GM10248 (cell line): ENCODE results near the gene MTSS2.

Experiments used
- CTCF ChIA-PET: fragments of 300-600 bp; sonication (Branson Sonifier 250); formaldehyde crosslinking; extraction: SDS; loops from one replicate; lab custom pipeline; 2021; ENCODE audit warnings: antibody characterized with exemption; lab: Yijun Ruan, JAX
- POLR2A ChIA-PET: fragments of 350-650 bp; sonication (Branson Sonifier 250); formaldehyde crosslinking; extraction: SDS; loops from one replicate; lab custom pipeline; 2020; ENCODE audit warnings: antibody characterized with exemption; lab: Yijun Ruan, JAX
- DNase-seq: peaks from one replicate; pipeline ENCODE4 v3.0.0; 2012; ENCODE audit errors: extremely low spot score
- TF ChIP-seq, protein P1 (sequence below): IDR thresholded peaks from 2 replicates; pipeline ENCODE4 v1.5.1; 2012; ENCODE audit warnings: mild to moderate bottlenecking, low read depth; ENCODE audit errors: extremely low read depth, missing control alignments, control extremely low read depth

Gene MTSS2

DNA sequence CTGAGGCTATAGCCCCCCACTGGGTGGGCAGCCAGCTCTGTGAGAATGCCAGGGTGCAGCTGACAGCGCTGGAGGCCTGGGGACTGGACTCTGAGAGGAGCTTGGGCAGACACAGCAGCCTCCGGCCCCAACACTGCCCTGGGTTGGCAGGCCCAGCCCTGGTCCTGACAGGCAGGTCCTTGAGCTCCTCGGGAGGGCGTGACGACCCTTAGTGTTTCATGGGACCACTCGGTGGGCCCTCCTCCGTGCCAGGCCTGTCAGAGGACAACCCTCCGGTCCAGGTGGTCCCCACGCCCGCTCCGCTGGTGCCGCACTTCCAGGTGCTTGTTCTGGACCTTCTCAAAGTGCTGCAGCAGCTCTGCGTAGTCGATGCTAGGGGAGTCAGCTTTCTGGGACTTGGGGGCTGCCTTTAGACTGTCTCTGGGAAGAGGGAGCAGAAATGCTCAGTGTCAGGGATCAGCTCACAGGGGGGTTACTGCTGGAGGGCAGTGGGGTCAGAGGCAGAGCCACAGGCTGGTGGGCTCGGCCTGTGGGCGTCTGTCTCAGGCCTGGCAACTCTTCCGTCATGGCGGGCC, 1.9 kb upstream of the MTSS2 start:
- ChIA-PET POLR2A (no interaction called here), CTCF (interaction anchor here (1.1 to 2.8 kb wide), 6 partner anchors 8 to 293 kb away, joined by 3 to 9 read pairs (median 4); no protein-coding TSS in a partner anchor)
- DNase-seq, result no peak
- TF ChIP-seq, protein P1, sequence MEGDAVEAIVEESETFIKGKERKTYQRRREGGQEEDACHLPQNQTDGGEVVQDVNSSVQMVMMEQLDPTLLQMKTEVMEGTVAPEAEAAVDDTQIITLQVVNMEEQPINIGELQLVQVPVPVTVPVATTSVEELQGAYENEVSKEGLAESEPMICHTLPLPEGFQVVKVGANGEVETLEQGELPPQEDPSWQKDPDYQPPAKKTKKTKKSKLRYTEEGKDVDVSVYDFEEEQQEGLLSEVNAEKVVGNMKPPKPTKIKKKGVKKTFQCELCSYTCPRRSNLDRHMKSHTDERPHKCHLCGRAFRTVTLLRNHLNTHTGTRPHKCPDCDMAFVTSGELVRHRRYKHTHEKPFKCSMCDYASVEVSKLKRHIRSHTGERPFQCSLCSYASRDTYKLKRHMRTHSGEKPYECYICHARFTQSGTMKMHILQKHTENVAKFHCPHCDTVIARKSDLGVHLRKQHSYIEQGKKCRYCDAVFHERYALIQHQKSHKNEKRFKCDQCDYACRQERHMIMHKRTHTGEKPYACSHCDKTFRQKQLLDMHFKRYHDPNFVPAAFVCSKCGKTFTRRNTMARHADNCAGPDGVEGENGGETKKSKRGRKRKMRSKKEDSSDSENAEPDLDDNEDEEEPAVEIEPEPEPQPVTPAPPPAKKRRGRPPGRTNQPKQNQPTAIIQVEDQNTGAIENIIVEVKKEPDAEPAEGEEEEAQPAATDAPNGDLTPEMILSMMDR, result no peak

DNA sequence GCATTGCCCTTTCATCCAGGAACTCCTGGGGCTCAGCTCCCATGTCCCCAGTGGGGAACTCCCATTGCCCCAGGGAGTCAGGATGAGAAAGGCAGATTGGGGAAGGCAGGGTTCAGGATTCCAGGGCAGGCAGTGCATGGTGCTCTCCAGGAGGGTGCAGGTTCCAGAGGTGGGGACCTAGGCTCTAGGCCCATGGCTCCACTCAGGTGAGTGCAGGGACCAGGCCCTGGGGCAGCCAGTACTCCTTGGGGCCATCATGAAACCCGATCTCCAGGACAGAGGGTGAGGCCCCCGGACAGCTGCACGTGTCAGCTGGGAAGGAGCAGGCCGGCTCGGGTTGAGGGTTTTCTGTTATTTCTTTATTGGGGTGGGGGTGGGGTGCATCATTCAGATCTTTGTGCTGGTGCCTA, 1.3 kb upstream of the MTSS2 start:
- TF ChIP-seq, protein P1, result no peak
- ChIA-PET CTCF (interaction anchor here (0.8 to 2.8 kb wide), 6 partner anchors 9 to 293 kb away, joined by 3 to 9 read pairs (median 4); no protein-coding TSS in a partner anchor), POLR2A (no interaction called here)
- DNase-seq, result no peak

DNA sequence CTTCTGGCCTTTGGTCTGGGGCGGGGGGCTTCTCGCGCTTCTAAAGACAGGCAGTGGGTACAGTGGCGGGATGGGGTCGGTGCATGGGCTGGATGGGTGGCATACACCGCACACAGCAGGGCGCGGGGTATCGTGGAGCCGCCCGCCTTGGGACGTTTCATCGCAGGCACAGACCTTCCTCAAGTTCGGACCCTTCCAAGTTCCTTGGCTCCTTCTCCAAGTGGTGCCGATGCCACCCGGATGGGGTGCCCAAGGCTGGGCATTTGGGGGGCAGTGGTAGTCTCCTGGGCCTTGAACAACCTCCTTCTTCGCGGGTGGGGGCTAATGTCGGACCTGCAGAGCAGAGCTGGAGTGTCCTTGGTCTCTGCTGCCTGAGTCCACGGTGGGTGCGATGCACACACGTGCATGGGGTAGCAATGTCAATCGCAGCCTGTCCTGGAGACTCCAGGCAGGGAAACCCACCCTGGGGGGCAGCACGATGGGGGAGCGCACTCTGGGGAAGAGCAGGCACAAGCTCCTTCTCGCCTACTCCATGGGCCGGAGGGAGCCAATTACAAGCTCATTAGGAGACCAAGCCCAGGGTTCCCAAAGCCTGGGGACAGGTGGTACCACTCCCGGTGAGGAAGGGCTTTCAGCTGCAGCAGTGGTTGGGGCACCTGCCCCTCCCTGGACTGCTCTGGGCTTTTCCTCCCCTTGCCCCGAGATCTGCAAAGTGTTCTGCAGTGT, 686 bp upstream of the MTSS2 start:
- DNase-seq, result no peak
- CTCF ChIA-PET, result interaction anchor here (0.8 to 2.8 kb wide), 5 partner anchors 10 to 292 kb away, joined by 3 to 9 read pairs (median 4); no protein-coding TSS in a partner anchor
- TF ChIP-seq, protein P1, result no peak
- POLR2A ChIA-PET, result no interaction called here

DNA sequence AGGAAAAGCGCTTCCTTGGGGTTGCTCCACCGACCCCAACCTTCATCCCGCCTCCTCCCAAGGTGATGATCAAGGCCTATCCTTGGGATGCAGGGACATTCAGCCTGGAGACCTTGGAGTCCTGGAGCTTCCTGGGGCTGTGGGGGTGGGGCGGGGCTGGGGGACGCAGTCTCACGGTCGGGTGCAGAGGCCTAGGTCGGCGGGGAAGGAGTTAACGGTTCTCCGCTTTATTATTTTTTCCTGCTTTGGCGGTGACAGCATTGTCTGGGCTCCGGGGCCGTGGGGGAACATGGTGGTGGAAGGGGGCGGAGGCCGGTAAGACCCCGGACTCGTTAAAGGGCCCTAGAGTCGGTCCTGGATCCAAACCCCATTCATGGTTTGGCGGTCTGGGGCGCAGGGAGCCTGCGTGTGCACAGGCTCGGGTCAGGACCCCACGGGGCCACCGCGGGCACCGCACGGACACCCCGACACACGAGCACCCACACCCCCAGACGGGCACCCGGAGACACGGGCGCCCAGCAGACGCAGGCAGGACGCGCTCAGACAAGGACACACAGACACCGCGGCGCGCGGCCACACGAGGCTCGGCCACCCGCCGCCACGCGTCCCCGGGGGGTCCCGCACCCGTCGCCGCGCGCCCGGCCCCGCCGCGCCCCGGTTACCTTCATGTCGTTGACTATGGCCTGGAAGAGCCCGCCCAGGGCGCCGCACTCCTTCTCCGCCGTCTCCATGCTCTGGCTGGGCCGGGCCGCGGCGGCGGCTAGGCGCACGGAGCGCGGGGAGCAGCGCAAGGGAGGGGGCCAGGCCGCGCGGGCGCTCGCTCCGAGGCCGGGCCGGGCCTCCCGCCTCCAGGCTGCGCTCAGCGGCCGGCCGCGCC, 554 bp downstream of the MTSS2 start:
- TF ChIP-seq, protein P1, result no peak
- ChIA-PET POLR2A (no interaction called here), CTCF (no interaction called here)
- DNase-seq, result no peak

DNA sequence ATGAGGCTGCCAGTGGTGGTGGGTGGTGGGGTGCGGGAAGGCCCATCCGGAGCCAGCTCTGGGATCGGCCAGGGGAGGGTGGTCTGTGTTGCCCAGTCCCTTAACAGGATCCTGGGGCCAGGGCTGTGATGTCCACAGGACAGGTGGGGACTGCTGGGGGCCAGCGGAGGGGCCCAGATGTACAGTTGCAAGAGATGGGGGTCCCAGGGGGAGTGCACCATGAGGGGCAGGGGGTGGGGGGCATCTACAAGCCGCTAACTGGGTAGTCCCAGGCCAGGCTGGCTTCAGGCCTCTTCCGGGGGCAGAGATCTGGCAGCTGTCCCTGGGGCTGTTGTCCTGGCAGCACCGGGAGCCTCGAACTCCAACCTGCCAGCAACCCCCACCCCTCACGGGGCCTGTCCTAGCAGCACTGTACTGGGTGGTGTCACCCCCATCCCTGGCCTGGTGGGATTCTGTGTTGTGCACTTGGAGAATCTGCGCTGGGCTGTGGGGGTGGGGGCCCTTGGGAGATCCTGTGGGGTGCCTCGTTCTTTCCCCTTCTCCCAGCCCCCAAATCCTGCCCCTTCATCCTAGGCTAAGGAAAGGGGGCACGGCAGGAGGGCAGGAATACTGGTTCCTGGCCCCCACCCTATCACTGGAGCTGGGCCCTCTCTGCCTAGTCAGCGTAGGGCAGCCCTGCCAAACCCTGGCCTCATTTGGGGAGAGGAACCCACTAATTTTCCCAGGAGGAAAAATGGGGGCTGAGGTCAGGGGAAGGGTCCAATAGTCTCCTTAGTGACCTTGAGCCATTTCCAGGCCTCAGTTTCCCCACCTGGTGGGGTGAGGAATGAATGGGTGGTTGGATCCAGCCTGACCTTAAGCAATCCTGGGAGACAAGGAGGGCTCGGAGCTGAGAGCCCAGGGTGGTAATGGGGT, 1.4 kb downstream of the MTSS2 start:
- ChIA-PET POLR2A (no interaction called here), CTCF (interaction anchor here (12.1 kb wide), 1 partner anchor 85 kb away, joined by 120 read pairs; no protein-coding TSS in a partner anchor)
- DNase-seq, result no peak
- TF ChIP-seq, protein P1, result no peak
